AG04449 (cell line): Measurements from ENCODE around the gene COL23A1.

Experiments used
- CTCF ChIA-PET: fragments of 350-600 bp; formaldehyde crosslinking; extraction: SDS; loops from one replicate; lab custom pipeline; 2021; ENCODE audit warnings: antibody characterized with exemption; lab: Yijun Ruan, JAX
- POLR2A ChIA-PET: fragments of 400-600, 350-600 bp; formaldehyde crosslinking; extraction: SDS; loops from one replicate; lab custom pipeline; 2020; ENCODE audit warnings: antibody characterized with exemption, inconsistent platforms; lab: Yijun Ruan, JAX
- DNase-seq: peaks from one replicate; pipeline ENCODE4 v3.0.0-alpha.2; 2010; ENCODE audit warnings: low read depth, low spot score
- H3K4me3 ChIP-seq: 2 replicates; pipeline ENCODE4 v1.5.1; 2011; ENCODE audit warnings: low read depth, mild to moderate bottlenecking, control low read depth, low read length
- TF ChIP-seq, protein P1 (sequence below): IDR thresholded peaks from one replicate; pipeline ENCODE4 v1.5.1; 2011; ENCODE audit warnings: mild to moderate bottlenecking, moderate library complexity, low read length, control low read depth, inconsistent platforms; ENCODE audit not compliant: insufficient read depth; ENCODE audit errors: missing control alignments

Gene COL23A1

DNA sequence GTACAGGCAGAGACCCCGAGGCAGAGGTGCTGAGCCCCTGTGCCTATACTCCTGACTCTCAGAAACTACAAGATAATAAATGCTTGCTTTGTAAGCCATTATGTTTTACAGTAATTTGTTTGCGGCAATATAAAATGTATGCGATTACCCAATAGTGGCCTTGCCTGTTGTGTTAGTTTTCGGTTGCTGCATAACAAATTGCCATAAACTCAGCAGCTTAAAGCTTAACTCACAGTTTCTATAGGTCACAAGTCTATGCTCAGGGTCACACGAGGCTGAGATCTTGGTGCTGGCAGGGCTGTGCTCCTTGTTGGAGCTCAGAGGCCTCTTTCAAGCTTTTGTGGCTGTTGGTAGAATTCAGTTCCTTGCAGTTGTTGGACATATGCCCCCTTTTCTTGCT is 114.8 kb downstream of the COL23A1 start:
- TF ChIP-seq, protein P1, sequence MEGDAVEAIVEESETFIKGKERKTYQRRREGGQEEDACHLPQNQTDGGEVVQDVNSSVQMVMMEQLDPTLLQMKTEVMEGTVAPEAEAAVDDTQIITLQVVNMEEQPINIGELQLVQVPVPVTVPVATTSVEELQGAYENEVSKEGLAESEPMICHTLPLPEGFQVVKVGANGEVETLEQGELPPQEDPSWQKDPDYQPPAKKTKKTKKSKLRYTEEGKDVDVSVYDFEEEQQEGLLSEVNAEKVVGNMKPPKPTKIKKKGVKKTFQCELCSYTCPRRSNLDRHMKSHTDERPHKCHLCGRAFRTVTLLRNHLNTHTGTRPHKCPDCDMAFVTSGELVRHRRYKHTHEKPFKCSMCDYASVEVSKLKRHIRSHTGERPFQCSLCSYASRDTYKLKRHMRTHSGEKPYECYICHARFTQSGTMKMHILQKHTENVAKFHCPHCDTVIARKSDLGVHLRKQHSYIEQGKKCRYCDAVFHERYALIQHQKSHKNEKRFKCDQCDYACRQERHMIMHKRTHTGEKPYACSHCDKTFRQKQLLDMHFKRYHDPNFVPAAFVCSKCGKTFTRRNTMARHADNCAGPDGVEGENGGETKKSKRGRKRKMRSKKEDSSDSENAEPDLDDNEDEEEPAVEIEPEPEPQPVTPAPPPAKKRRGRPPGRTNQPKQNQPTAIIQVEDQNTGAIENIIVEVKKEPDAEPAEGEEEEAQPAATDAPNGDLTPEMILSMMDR, result no peak
- no peak for DNase-seq
- ChIA-PET CTCF (no interaction called here), POLR2A (no interaction called here)
- H3K4me3 ChIP-seq, result no peak overlapping the region

GRCh38 chr5:178474562-178475184 is 115.5 kb downstream of the COL23A1 start:
- H3K4me3 ChIP-seq, result no peak overlapping the region
- ChIA-PET POLR2A (no interaction called here), CTCF (no interaction called here)
- TF ChIP-seq, protein P1, result no peak
- DNase-seq, result no peak

- CTCF ChIA-PET, result no interaction called here
- no peak for DNase-seq
- H3K4me3 ChIP-seq, result no peak overlapping the region
- POLR2A ChIA-PET, result no interaction called here
- TF ChIP-seq, protein P1, result no peak
These were observed 116.3 kb downstream of the COL23A1 start for GRCh38 chr5:178473854-178474253.

DNA sequence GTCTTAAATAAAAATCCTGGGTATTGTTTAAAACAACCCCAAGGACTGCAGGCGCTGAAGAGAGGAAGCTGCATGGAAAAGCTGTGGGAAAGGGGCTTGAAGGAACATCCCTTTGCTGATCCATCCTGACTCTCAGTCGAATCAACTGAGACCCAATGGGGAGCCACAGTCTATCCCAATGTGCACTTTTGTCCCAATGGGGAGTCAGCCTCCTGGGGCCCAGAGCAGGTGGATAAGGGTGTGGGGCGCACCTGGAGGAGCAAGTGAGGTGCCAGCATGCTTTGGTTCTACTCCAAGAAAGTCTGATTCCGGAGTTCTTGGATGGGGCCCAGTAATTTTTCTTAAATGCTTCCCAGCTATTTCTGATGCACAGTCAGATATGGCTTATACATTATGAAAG is 118.1 kb downstream of the COL23A1 start:
- H3K4me3 ChIP-seq, result no peak overlapping the region
- CTCF ChIA-PET, result no interaction called here
- POLR2A ChIA-PET, result no interaction called here
- TF ChIP-seq, protein P1, result no peak
- DNase-seq, result no peak

- TF ChIP-seq, protein P1, result no peak
- CTCF ChIA-PET, result no interaction called here
- POLR2A ChIA-PET, result no interaction called here
- DNase-seq, result no peak
- H3K4me3 ChIP-seq, result no peak overlapping the region
These were observed 118.5 kb downstream of the COL23A1 start for GRCh38 chr5:178471711-178472110.

DNA sequence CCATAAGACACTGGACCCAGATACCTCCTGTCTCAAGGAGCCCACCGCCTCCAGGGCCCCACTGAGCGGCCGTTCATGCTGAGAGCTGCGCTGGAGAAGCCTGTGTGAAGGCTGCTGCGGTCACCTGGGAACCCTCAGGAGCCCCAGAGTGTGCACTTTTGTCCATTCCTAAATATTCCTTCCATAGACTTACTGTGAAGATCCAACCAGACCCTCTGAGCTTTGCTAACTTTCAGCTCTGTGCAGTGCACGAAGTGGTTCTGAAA is 119.5 kb downstream of the COL23A1 start:
- ChIA-PET POLR2A (no interaction called here), CTCF (no interaction called here)
- DNase-seq, result no peak
- TF ChIP-seq, protein P1, result no peak
- no peak overlapping the region for H3K4me3 ChIP-seq
